Measurements from ENCODE around the gene MS4A8.

MS4A8 gene

GRCh38 chr11:60747359-60747873 is 48.0 kb downstream of the MS4A8 start:
- no peaks in the 10 kb centered on the region for H3K9me3 ChIP-seq (ENCODE audit: insufficient read depth, low read length)
- H3K27me3 ChIP-seq (ENCODE audit: low read length), result 0 out of 2 replicates have a peak, but pooled peaks cover 2% of the 10 kb centered on the region
- no peaks in the 10 kb centered on the region for H3K79me2 ChIP-seq (ENCODE audit: insufficient read depth, low read length)
- H3K4me2 ChIP-seq (ENCODE audit: low read depth, low read length, poor library complexity, severe bottlenecking), result no peak overlapping the region
- no peak overlapping the region for H3K9ac ChIP-seq (ENCODE audit: low read length)
- no peaks in the 10 kb centered on the region for H3K36me3 ChIP-seq (ENCODE audit: low read length)
- H3K27ac ChIP-seq (ENCODE audit: low read depth, low read length), result no peak overlapping the region
- H3F3A ChIP-seq (ENCODE audit: insufficient read depth), result no peaks in the 10 kb centered on the region
- H2AFZ ChIP-seq (ENCODE audit: low read depth, low read length, severe bottlenecking), result no peak overlapping the region
- H4K20me1 ChIP-seq (ENCODE audit: low read depth, low read length), result no peaks in the 10 kb centered on the region
- TF ChIP-seq EZH2phosphoT487 (conservative IDR thresholded peaks at IDR 0.05; ENCODE audit: low read length) (no peak), CTCF (IDR thresholded peaks at IDR 0.05; ENCODE audit: insufficient read depth, low read length, poor library complexity, severe bottlenecking) (no peak)
- H3K9me2 ChIP-seq (replicated peaks; ENCODE audit: insufficient read depth, low read length), result no peaks in the 10 kb centered on the region
- no peak overlapping the region for H3K4me3 ChIP-seq (ENCODE audit: insufficient read depth, low read length, poor library complexity, severe bottlenecking)

- Histone ChIP-seq H3K27ac (ENCODE audit: low read depth, low read length) (no peak overlapping the region), H3K27me3 (ENCODE audit: low read length) (0 out of 2 replicates have a peak, but pooled peaks cover 2% of the 10 kb centered on the region), H2AFZ (ENCODE audit: low read depth, low read length, severe bottlenecking) (no peak overlapping the region), H3F3A (ENCODE audit: insufficient read depth) (no peaks in the 10 kb centered on the region), H3K9me2 (replicated peaks; ENCODE audit: insufficient read depth, low read length) (no peaks in the 10 kb centered on the region), H3K9ac (ENCODE audit: low read length) (no peak overlapping the region), H4K20me1 (ENCODE audit: low read depth, low read length) (no peaks in the 10 kb centered on the region), H3K4me3 (ENCODE audit: insufficient read depth, low read length, poor library complexity, severe bottlenecking) (no peak overlapping the region), H3K79me2 (ENCODE audit: insufficient read depth, low read length) (no peaks in the 10 kb centered on the region), H3K36me3 (ENCODE audit: low read length) (no peaks in the 10 kb centered on the region), H3K4me2 (ENCODE audit: low read depth, low read length, poor library complexity, severe bottlenecking) (no peak overlapping the region), H3K9me3 (ENCODE audit: insufficient read depth, low read length) (no peaks in the 10 kb centered on the region)
- no peak for TF ChIP-seq EZH2phosphoT487 (conservative IDR thresholded peaks at IDR 0.05; ENCODE audit: low read length)
- no peak for TF ChIP-seq CTCF (IDR thresholded peaks at IDR 0.05; ENCODE audit: insufficient read depth, low read length, poor library complexity, severe bottlenecking)
Measured at GRCh38 chr11:60748225-60748624, 48.8 kb downstream of the MS4A8 start.

- Histone ChIP-seq H3F3A (ENCODE audit: insufficient read depth) (no peaks in the 10 kb centered on the region), H2AFZ (ENCODE audit: low read depth, low read length, severe bottlenecking) (no peak overlapping the region), H3K36me3 (ENCODE audit: low read length) (no peaks in the 10 kb centered on the region), H3K9ac (ENCODE audit: low read length) (no peak overlapping the region), H3K27ac (ENCODE audit: low read depth, low read length) (no peak overlapping the region), H3K79me2 (ENCODE audit: insufficient read depth, low read length) (no peaks in the 10 kb centered on the region), H3K9me2 (replicated peaks; ENCODE audit: insufficient read depth, low read length) (no peaks in the 10 kb centered on the region), H4K20me1 (ENCODE audit: low read depth, low read length) (no peaks in the 10 kb centered on the region), H3K27me3 (ENCODE audit: low read length) (0 out of 2 replicates have a peak, but pooled peaks cover 2% of the 10 kb centered on the region), H3K4me2 (ENCODE audit: low read depth, low read length, poor library complexity, severe bottlenecking) (no peak overlapping the region), H3K4me3 (ENCODE audit: insufficient read depth, low read length, poor library complexity, severe bottlenecking) (no peak overlapping the region), H3K9me3 (ENCODE audit: insufficient read depth, low read length) (no peaks in the 10 kb centered on the region)
- TF ChIP-seq CTCF (IDR thresholded peaks at IDR 0.05; ENCODE audit: insufficient read depth, low read length, poor library complexity, severe bottlenecking) (no peak), EZH2phosphoT487 (conservative IDR thresholded peaks at IDR 0.05; ENCODE audit: low read length) (no peak)
Measured at GRCh38 chr11:60748821-60749220, 49.4 kb downstream of the MS4A8 start.

Measured in SU-DHL-6 (cell line).